GM19043 (cell line): ENCODE results near the gene SUPT20HL1.
"Not testable (repeated sequence)": the region's sequence is repeated elsewhere in the genome, so short reads cannot be mapped to it uniquely, and the experiment has no call there.

Experiments
- ATAC-seq: cut with Tn5 transposase; IDR thresholded peaks from one replicate; pipeline ENCODE4 v1.9.1; 2021; ENCODE audit warnings: low read depth; ENCODE audit not compliant: unreplicated experiment

Gene SUPT20HL1

GRCh38 chrX:24360272-24360671, at the start of gene SUPT20HL1:
Gene SUPT20HL1, plus strand, starts transcription at chrX:24360639. Its CDS starts 2,122 bp downstream, at chrX:24362761.
- ATAC-seq, result no peak

DNA sequence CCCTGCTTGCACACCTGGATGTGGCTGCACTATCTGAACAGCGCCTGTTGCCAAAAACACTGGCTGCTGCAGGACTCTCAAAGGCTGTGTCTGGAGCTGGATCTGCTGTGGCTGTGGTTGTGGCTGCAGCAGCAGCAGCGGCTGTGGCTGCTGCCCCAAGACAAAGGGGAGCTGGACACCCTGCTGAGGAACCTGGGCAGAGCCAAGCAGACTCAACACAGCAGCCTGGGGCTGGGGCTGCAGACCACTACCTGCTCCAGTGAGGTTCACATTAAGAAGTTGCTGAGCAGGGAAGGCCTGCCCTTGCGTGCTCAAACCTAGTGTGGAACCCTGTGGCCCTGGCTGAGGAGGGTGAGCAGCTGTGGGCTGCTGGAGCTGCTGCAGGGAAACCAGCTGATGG, 49.5 kb upstream of the SUPT20HL1 start:
- ATAC-seq, result not testable (repeated sequence)

GRCh38 chrX:24311507-24312248, 48.8 kb upstream of the SUPT20HL1 start:
- ATAC-seq, result not testable (repeated sequence)

DNA sequence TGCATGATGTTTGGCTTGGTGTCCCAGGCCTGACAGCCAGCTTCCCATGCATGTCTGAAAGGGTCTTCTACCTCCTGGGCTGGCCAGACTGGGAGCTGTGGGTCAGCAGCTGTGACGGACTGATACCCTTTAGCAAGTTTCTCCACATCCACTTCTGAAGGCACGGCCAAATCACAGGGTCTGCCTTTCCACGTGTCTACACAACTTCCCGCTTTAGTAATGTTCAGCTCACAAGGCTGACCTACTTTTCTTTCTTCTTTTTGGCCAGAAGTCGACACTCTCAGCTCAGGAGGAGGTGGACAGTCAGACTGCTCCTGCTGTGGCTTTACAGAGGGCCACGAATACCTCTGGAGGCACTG, 48.2 kb upstream of the SUPT20HL1 start:
- not testable (repeated sequence) for ATAC-seq

DNA sequence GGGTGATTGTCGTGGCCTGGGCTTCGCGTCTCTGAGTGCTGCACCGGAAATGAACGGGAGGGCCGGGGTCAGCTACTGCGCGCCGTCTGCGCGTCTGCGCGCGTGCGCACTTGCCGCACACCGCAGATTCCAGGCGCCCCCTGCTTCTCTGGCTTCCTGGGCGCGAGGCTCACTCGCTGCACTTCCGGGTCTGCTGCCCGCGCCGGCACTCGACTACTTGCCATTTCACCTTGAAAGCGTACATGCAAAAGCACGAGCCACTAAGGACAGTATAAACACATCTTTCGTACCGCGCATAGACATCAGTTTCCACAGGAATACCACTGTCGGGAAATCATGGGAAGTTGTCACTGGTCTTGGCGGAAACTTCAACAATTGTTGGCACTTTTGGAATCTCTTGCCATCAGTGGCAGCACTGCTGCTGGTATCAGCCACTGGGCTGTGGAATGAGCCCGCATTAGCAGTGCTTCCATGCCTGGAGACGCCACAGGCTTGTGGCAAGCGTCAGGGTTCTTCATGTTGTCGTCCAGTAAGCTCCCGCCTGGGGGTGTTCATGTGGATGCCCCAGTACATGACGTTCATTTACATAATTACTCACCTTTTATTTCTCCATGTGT, 46.3 kb upstream of the SUPT20HL1 start, which contains the start of gene SUPT20HL2:
Gene SUPT20HL2, minus strand, starts transcription at position 51 of the 617 bp plus-strand sequence. CDS start 754 bp downstream, outside the sequence.
- no peak for ATAC-seq

GRCh38 chrX:24316111-24316510, 44.3 kb upstream of the SUPT20HL1 start:
- no peak for ATAC-seq

DNA sequence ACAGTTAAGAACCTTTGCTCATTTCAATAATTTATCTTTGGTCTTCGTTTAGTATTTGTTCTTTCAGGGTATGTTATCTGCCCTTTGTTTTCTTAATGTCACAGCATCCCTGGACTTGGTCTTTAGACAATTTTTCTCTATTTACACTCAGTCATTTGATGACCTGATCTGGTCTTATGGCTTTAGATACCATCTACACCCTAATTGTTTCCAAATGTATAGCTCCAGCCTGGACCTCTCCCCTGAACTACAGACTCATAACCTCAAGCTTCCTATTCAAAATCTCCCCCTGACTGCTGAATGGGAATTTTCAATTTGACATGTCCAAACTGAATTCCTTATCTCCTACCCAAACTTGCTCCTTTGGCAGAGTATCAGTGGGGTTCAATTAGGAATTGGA, 42.9 kb upstream of the SUPT20HL1 start:
- no peak for ATAC-seq

GRCh38 chrX:24321741-24322395, 38.6 kb upstream of the SUPT20HL1 start:
- ATAC-seq, result no peak

- ATAC-seq, result no peak
Measured at GRCh38 chrX:24325231-24325630, 35.2 kb upstream of the SUPT20HL1 start.

GRCh38 chrX:24332878-24333277, 27.6 kb upstream of the SUPT20HL1 start:
- ATAC-seq, result no peak

DNA sequence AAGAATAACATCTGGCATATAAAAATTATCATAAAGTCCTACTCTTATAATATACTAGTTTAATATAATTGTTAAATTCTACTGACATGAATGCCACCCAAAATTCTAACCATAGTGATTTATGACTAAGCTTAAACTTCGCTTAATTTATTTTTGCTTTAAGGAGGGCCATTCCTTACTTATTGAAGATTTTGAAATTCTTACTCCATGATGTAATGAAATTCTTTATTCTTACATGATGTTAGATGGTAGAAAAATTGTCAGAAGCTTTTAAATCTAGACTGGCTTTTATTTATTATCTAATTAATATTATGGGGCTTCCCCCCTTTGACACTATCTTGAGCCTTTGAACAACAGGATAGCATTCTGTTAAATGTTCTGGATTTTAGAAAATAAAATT, 27.1 kb upstream of the SUPT20HL1 start:
- no peak for ATAC-seq

- ATAC-seq, result no peak
Measured at GRCh38 chrX:24334461-24334860, 26.0 kb upstream of the SUPT20HL1 start.

GRCh38 chrX:24335871-24336270, 24.6 kb upstream of the SUPT20HL1 start:
- no peak for ATAC-seq

DNA sequence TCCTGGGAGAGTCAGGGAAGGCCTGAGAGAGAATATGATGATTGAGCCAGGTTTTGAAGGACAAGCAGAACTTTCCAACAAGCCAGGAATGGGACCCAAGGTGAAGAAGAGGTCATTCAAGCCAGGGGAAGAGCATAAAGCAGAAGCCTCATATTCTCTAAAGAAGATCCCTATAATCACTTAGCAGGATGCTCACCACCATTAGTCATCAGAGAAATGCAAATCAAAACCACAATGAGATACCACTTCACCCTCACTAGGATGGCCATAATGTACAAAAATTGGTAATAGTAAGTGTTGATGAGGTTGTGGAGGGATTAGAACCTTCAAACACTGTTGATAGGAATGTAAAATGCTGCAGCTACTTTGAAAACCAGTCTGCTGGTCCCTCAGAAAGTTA, 20.5 kb upstream of the SUPT20HL1 start:
- no peak for ATAC-seq

GRCh38 chrX:24340501-24340900, 19.9 kb upstream of the SUPT20HL1 start:
- no peak for ATAC-seq

DNA sequence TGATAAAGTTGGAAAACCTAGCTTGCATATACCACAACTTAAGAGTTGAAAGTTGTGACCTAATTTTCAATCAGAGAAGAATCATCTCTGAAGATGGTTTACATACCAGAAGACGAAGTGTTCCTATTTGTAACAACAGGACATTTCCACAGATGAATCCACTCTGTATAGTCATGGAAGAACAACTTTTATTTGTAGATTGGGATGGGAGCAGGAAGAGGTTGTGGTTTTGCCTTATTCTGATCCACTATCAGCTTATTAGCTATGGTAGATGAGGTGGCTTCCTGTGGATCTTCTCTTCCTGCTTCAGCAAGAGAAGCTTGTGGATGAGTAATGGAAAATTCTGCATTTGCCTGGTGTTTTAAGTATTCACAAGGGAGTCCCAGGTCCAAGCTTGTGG, 18.6 kb upstream of the SUPT20HL1 start:
- no peak for ATAC-seq

DNA sequence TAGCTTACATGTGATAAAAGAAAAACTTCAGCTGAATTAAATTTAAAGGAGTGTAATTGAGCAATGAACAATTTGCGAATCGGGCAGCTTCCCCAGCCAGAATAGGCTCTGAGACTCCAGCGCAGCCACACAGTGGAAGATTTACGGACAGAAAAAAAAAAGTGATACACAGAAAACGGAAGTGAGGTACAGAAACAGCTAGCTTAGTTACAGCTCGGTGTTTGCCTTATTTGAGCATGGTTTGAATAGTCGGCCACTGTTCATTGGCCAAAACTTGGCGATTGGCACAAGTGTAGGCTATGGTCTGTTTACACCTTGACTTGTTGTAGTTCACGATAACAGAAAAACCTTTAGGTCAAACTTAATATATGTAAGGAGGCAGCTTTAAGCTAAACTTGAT, 16.7 kb upstream of the SUPT20HL1 start:
- peak; percentile 98 for ATAC-seq

GRCh38 chrX:24347881-24348280, 12.6 kb upstream of the SUPT20HL1 start:
- no peak for ATAC-seq

GRCh38 chrX:24350217-24350616, 10.2 kb upstream of the SUPT20HL1 start:
- no peak for ATAC-seq

- ATAC-seq, result no peak
Measured at GRCh38 chrX:24355095-24355494, 5.3 kb upstream of the SUPT20HL1 start.

DNA sequence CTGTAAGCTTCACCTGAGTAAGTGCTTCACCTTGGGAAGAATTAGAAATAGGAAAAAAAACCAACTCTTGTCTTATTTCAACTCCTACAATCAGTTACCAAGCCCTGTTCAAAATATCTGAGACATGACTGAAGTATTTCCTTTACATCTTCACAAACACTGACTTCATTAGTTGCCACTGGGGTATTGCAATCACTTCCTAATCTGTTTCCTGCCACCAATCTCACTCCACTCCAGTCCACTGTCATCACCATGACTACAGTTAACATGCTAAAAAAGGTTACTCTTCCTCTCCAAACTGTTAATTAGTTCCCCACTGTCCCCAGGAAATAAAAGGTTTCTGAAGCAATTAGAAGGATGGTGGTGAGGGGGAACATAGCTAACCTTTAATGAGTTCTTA, 3.3 kb upstream of the SUPT20HL1 start:
- no peak for ATAC-seq
